Trophoblast cell (in vitro differentiated cells and primary cell): Measurements from ENCODE around the gene TRIM6.

Experiments used
- DNase-seq, 2 donors: peaks; one replicate each; pipeline ENCODE4 v3.0.0-alpha.2; 2016
- H2AFZ ChIP-seq: 2 replicates; pipeline ENCODE4 v1.6.1; 2013; ENCODE audit warnings: low read length, moderate library complexity, mild to moderate bottlenecking; ENCODE audit not compliant: insufficient read depth, poor library complexity
- H2AK5ac ChIP-seq: 2 replicates; pipeline ENCODE4 v1.6.1; 2013; ENCODE audit warnings: mild to moderate bottlenecking, low read length
- H2BK120ac ChIP-seq: 2 replicates; pipeline ENCODE4 v1.6.1; 2013; ENCODE audit warnings: low read length, mild to moderate bottlenecking, moderate library complexity; ENCODE audit not compliant: insufficient read depth, poor library complexity
- H2BK12ac ChIP-seq: 2 replicates; pipeline ENCODE4 v1.6.1; 2013; ENCODE audit warnings: mild to moderate bottlenecking, low read length, moderate library complexity
- H2BK5ac ChIP-seq: 2 replicates; pipeline ENCODE4 v1.6.1; 2013; ENCODE audit warnings: low read length, low read depth, moderate library complexity, mild to moderate bottlenecking; ENCODE audit not compliant: poor library complexity
- H3K14ac ChIP-seq: 2 replicates; pipeline ENCODE4 v1.6.1; 2013; ENCODE audit warnings: mild to moderate bottlenecking, low read length
- H3K18ac ChIP-seq: 2 replicates; pipeline ENCODE4 v1.6.1; 2013; ENCODE audit warnings: mild to moderate bottlenecking, low read length
- H3K23ac ChIP-seq: 2 replicates; pipeline ENCODE4 v1.6.1; 2013; ENCODE audit warnings: low read length
- H3K27ac ChIP-seq: 2 replicates; pipeline ENCODE4 v1.5.1; 2013; ENCODE audit warnings: low read depth, mild to moderate bottlenecking, inconsistent platforms, low read length, moderate library complexity
- H3K27me3 ChIP-seq: 2 replicates; pipeline ENCODE4 v1.6.1; 2013; ENCODE audit warnings: inconsistent platforms, mild to moderate bottlenecking, low read length, moderate library complexity; ENCODE audit not compliant: insufficient read depth
- H3K36me3 ChIP-seq, 2 experiments: 1 replicate in 1 of 2; 2 replicates in 1 of 2; pipeline ENCODE4 v1.6.1; 2013; ENCODE audit warnings: low read length in 2 of 2, mild to moderate bottlenecking in 2 of 2, moderate library complexity in 1 of 2; ENCODE audit not compliant: insufficient read depth in 2 of 2, control insufficient read depth in 1 of 2
- H3K4ac ChIP-seq: 2 replicates; pipeline ENCODE4 v1.6.1; 2013; ENCODE audit warnings: low read depth, mild to moderate bottlenecking, low read length, moderate library complexity
- H3K4me1 ChIP-seq, 2 experiments: 1 replicate in 1 of 2; 2 replicates in 1 of 2; pipeline ENCODE4 v1.6.1; 2013; ENCODE audit warnings: low read length in 2 of 2, mild to moderate bottlenecking in 2 of 2, moderate library complexity in 1 of 2; ENCODE audit not compliant: insufficient read depth in 2 of 2, control insufficient read depth in 1 of 2
- H3K4me2 ChIP-seq: 2 replicates; pipeline ENCODE4 v1.6.1; 2013; ENCODE audit warnings: inconsistent platforms, mild to moderate bottlenecking, low read length, moderate library complexity
- H3K4me3 ChIP-seq: 2 replicates; pipeline ENCODE4 v1.5.1; 2013; ENCODE audit warnings: mild to moderate bottlenecking, low read depth, low read length, inconsistent platforms
- H3K79me1 ChIP-seq: one replicate; pipeline ENCODE4 v1.6.1; 2013; ENCODE audit warnings: low read length
- H3K79me2 ChIP-seq: 2 replicates; pipeline ENCODE4 v1.6.1; 2013; ENCODE audit warnings: low read length, mild to moderate bottlenecking; ENCODE audit not compliant: control insufficient read depth, insufficient read depth, poor library complexity
- H3K9ac ChIP-seq: 2 replicates; pipeline ENCODE4 v1.6.1; 2013; ENCODE audit warnings: mild to moderate bottlenecking, low read length
- H3K9me3 ChIP-seq: 2 replicates; pipeline ENCODE4 v1.6.1; 2013; ENCODE audit warnings: low read depth, mild to moderate bottlenecking, control low read depth, inconsistent platforms, low read length; ENCODE audit not compliant: insufficient read depth
- H4K12ac ChIP-seq: 2 replicates; pipeline ENCODE4 v1.6.1; 2013; ENCODE audit warnings: low read depth, mild to moderate bottlenecking, low read length, moderate library complexity
- H4K8ac ChIP-seq: 2 replicates; pipeline ENCODE4 v1.6.1; 2013; ENCODE audit warnings: low read depth, mild to moderate bottlenecking, low read length, moderate library complexity
- H4K91ac ChIP-seq: one replicate; pipeline ENCODE4 v1.6.1; 2013; ENCODE audit warnings: low read depth, mild to moderate bottlenecking, low read length, moderate library complexity
- WGBS: extraction: QIAGEN DNeasy Blood & Tissue Kit; methylation state at CpG from one replicate; pipeline ENCODE4 v1.1.7; 2013; ENCODE audit warnings: missing lambda C conversion rate; ENCODE audit not compliant: insufficient read length, insufficient coverage; ENCODE audit errors: extremely low coverage; 5-methylcytosine and 5-hydroxymethylcytosine counted together

Gene TRIM6

GRCh38 chr11:5658318-5658717 lies 61.9 kb downstream of the TRIM6 start:
- Histone ChIP-seq H2AK5ac (no peak overlapping the region), H2BK12ac (no peak overlapping the region), H3K36me3 (peaks cover 3 to 5% of the 10 kb centered on the region in 2 experiments), H3K27me3 (no peaks in the 10 kb centered on the region), H4K8ac (no peak overlapping the region), H3K79me1 (no peaks in the 10 kb centered on the region), H3K14ac (no peak overlapping the region), H3K18ac (no peak overlapping the region), H3K4me3 (no peak overlapping the region), H3K4ac (no peak overlapping the region), H3K23ac (no peak overlapping the region), H3K4me1 (no peaks in the 10 kb centered on the region), H3K79me2 (no peaks in the 10 kb centered on the region), H3K4me2 (no peak overlapping the region), H2BK120ac (no peak overlapping the region), H4K12ac (no peak overlapping the region), H2BK5ac (no peak overlapping the region), H2AFZ (no peak overlapping the region), H4K91ac (no peak overlapping the region), H3K9me3 (no peaks in the 10 kb centered on the region), H3K27ac (no peak overlapping the region), H3K9ac (no peak overlapping the region)
- no CpG with 5 or more reads among the region's 5 CpGs for WGBS
- no peak for DNase-seq
